LNCaP clone FGC (cell line): ENCODE data around the gene ZNF689.
"Not testable (repeated sequence)": the region's sequence is repeated elsewhere in the genome, so short reads cannot be mapped to it uniquely, and the experiment has no call there.

Experiments
- DNase-seq: peaks from one replicate; pipeline ENCODE4 v3.0.0-alpha.2; 2011; ENCODE audit warnings: low read depth
- H3K4me3 ChIP-seq: 2 replicates; pipeline ENCODE4 v1.5.1; 2011; ENCODE audit warnings: mild to moderate bottlenecking, low read depth, low read length, control low read depth
- TF ChIP-seq, protein P1 (sequence below): IDR thresholded peaks from 2 replicates; pipeline ENCODE4 v1.5.1; 2012; ENCODE audit warnings: mild to moderate bottlenecking; ENCODE audit not compliant: control insufficient read depth, insufficient read depth; ENCODE audit errors: extremely low read depth

Gene ZNF689

GRCh38 chr16:30636599-30636998, 26.4 kb upstream of the ZNF689 start:
- TF ChIP-seq, protein P1, sequence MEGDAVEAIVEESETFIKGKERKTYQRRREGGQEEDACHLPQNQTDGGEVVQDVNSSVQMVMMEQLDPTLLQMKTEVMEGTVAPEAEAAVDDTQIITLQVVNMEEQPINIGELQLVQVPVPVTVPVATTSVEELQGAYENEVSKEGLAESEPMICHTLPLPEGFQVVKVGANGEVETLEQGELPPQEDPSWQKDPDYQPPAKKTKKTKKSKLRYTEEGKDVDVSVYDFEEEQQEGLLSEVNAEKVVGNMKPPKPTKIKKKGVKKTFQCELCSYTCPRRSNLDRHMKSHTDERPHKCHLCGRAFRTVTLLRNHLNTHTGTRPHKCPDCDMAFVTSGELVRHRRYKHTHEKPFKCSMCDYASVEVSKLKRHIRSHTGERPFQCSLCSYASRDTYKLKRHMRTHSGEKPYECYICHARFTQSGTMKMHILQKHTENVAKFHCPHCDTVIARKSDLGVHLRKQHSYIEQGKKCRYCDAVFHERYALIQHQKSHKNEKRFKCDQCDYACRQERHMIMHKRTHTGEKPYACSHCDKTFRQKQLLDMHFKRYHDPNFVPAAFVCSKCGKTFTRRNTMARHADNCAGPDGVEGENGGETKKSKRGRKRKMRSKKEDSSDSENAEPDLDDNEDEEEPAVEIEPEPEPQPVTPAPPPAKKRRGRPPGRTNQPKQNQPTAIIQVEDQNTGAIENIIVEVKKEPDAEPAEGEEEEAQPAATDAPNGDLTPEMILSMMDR: no peak
- DNase-seq: no peak
- no peak overlapping the region for H3K4me3 ChIP-seq

DNA sequence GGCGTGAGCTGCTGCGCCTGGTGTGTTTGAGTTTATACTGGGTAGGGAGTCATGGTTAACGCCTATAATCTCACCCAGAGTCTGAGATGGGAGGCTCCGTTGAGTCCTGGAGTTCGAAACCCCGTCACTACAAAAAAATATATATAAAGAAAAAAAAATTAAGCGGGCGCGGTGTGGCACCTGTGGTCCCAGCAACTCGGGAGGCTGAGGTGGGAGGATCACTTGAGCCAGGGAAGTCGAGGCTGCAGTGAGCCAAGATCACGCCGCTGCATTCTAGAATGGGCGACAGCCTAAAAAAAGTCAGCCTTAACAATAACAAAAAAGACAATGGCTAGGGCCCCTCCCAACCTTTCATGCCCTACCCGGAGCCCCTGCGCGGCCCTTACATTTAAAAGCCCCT, 23.3 kb upstream of the ZNF689 start:
- peak overlapping the region; percentile 66 for H3K4me3 ChIP-seq
- TF ChIP-seq, protein P1: no peak
- no peak for DNase-seq

DNA sequence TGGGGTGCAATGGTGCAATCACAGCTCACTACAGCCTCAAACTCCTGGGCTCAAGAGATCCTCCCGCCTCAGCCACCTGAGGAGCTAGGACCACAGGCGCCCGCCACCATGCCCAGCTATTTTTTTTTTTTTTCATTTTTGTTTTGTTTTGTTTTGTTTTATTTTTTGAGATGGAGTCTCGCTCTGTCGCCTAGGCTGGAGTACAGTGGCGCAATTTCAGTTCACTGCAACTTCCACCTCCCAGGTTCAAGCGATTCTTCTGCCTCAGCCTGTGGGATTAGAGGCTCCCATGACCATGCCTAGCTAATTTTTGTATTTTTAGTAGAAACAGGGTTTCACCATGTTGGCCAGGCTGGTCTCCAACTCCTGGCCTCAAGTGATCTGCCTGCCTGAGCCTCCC, 22.3 kb upstream of the ZNF689 start:
- H3K4me3 ChIP-seq, DNase-seq: not testable (repeated sequence)

- peak; percentile 42 for DNase-seq
- no peak overlapping the region for H3K4me3 ChIP-seq
- TF ChIP-seq, protein P1: peak; percentile 90
Observed at GRCh38 chr16:30628628-30629540, 18.7 kb upstream of the ZNF689 start.

DNA sequence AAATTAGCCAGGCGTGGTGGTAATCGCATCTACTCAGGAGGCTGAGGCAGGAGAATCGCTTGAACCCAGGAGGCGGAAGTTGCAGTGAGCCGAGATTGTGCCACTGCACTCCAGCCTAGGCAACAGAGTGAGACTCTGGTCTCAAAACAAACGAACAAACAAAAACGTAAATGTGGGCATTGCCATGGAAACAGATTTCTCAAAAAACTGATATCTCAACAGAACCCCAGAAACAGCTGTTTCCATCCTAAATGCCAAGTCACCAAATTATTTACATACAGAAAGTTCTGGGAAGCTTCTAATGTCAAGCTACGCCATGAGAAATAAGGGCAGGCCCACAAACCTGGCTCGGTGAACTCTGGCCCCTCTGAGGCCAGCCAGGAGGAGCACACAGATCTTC, 16.0 kb upstream of the ZNF689 start:
- TF ChIP-seq, protein P1: no peak
- no peak overlapping the region for H3K4me3 ChIP-seq
- DNase-seq: no peak

- H3K4me3 ChIP-seq: no peak overlapping the region
- DNase-seq: no peak
- TF ChIP-seq, protein P1: no peak
Observed at GRCh38 chr16:30623536-30624283, 13.5 kb upstream of the ZNF689 start.

GRCh38 chr16:30622455-30623032, 12.4 kb upstream of the ZNF689 start:
- TF ChIP-seq, protein P1: no peak
- H3K4me3 ChIP-seq: no peak overlapping the region

More at GRCh38 chr16:30622455-30623032, 12.4 kb upstream of the ZNF689 start:
- DNase-seq: no peak
